Measurements from ENCODE around the gene CACNA1D. TPM values are rescaled to one million over a fixed set of nuclear protein-coding genes. Genes with fewer than 3 reads are reported as not detected.
"Not testable (repeated sequence)": the region's sequence is repeated elsewhere in the genome, so short reads cannot be mapped to it uniquely, and the experiment has no call there.

The CACNA1D gene
- total RNA-seq, 1 experiment from 2014 or later: not detected

GRCh38 chr3:53650424-53650823 is 156.0 kb downstream of the CACNA1D start:
- Histone ChIP-seq H3K9me2 (replicated peaks; ENCODE audit: insufficient read depth, low read length) (no peaks in the 10 kb centered on the region), H3K79me2 (ENCODE audit: low read length) (no peaks in the 10 kb centered on the region), H2AFZ (ENCODE audit: low read length) (no peak overlapping the region), H3K9ac (ENCODE audit: low read length) (no peak overlapping the region), H3K27ac (ENCODE audit: low read length) (no peak overlapping the region), H3K9me3 (ENCODE audit: low read length) (no peaks in the 10 kb centered on the region), H3K27me3 (ENCODE audit: low read length) (no peaks in the 10 kb centered on the region), H3K4me2 (ENCODE audit: low read depth, low read length, poor library complexity, severe bottlenecking) (no peak overlapping the region), H4K20me1 (ENCODE audit: insufficient read depth, low read depth, low read length) (no peaks in the 10 kb centered on the region), H3K4me3 (ENCODE audit: low read length) (no peak overlapping the region), H3K4me1 (ENCODE audit: low read length) (no peaks in the 10 kb centered on the region), H3K36me3 (ENCODE audit: insufficient read depth, low read length) (no peaks in the 10 kb centered on the region)
- no peak for DNase-seq

- Histone ChIP-seq H3K9me3 (ENCODE audit: low read length) (no peaks in the 10 kb centered on the region), H3K9me2 (replicated peaks; ENCODE audit: insufficient read depth, low read length) (no peaks in the 10 kb centered on the region), H3K27me3 (ENCODE audit: low read length) (no peaks in the 10 kb centered on the region), H3K4me2 (ENCODE audit: low read depth, low read length, poor library complexity, severe bottlenecking) (no peak overlapping the region), H3K9ac (ENCODE audit: low read length) (no peak overlapping the region), H2AFZ (ENCODE audit: low read length) (no peak overlapping the region), H3K4me3 (ENCODE audit: low read length) (no peak overlapping the region), H3K4me1 (ENCODE audit: low read length) (no peaks in the 10 kb centered on the region), H3K36me3 (ENCODE audit: insufficient read depth, low read length) (no peaks in the 10 kb centered on the region), H3K79me2 (ENCODE audit: low read length) (no peaks in the 10 kb centered on the region), H3K27ac (ENCODE audit: low read length) (no peak overlapping the region), H4K20me1 (ENCODE audit: insufficient read depth, low read depth, low read length) (no peaks in the 10 kb centered on the region)
- DNase-seq: no peak
Observed at GRCh38 chr3:53650928-53651661, 156.7 kb downstream of the CACNA1D start.

- no peak overlapping the region for H3K9ac ChIP-seq (ENCODE audit: low read length)
- no peak overlapping the region for H2AFZ ChIP-seq (ENCODE audit: low read length)
- H3K9me2 ChIP-seq (replicated peaks; ENCODE audit: insufficient read depth, low read length): no peaks in the 10 kb centered on the region
- H3K27me3 ChIP-seq (ENCODE audit: low read length): no peaks in the 10 kb centered on the region
- no peaks in the 10 kb centered on the region for H4K20me1 ChIP-seq (ENCODE audit: insufficient read depth, low read depth, low read length)
- H3K9me3 ChIP-seq (ENCODE audit: low read length): no peaks in the 10 kb centered on the region
- H3K4me1 ChIP-seq (ENCODE audit: low read length): no peaks in the 10 kb centered on the region
- no peaks in the 10 kb centered on the region for H3K36me3 ChIP-seq (ENCODE audit: insufficient read depth, low read length)
- H3K27ac ChIP-seq (ENCODE audit: low read length): no peak overlapping the region
- H3K79me2 ChIP-seq (ENCODE audit: low read length): no peaks in the 10 kb centered on the region
- H3K4me2 ChIP-seq (ENCODE audit: low read depth, low read length, poor library complexity, severe bottlenecking): no peak overlapping the region
- DNase-seq: no peak
- no peak overlapping the region for H3K4me3 ChIP-seq (ENCODE audit: low read length)
Observed at GRCh38 chr3:53651927-53652326, 157.5 kb downstream of the CACNA1D start.

- no peak overlapping the region for H3K4me3 ChIP-seq (ENCODE audit: low read length)
- no peak overlapping the region for H3K27ac ChIP-seq (ENCODE audit: low read length)
- DNase-seq: no peak
- H3K36me3 ChIP-seq (ENCODE audit: insufficient read depth, low read length): no peaks in the 10 kb centered on the region; the same call in 1 of the 2 replicates
- no peaks in the 10 kb centered on the region for H3K9me2 ChIP-seq (replicated peaks; ENCODE audit: insufficient read depth, low read length)
- no peak overlapping the region for H2AFZ ChIP-seq (ENCODE audit: low read length)
- H3K4me2 ChIP-seq (ENCODE audit: low read depth, low read length, poor library complexity, severe bottlenecking): no peak overlapping the region
- H3K9me3 ChIP-seq (ENCODE audit: low read length): peaks cover 11% of the 10 kb centered on the region
- H3K4me1 ChIP-seq (ENCODE audit: low read length): no peaks in the 10 kb centered on the region
- 0 out of 2 replicates have a peak, but pooled peaks cover 6% of the 10 kb centered on the region for H3K27me3 ChIP-seq (ENCODE audit: low read length)
- H3K79me2 ChIP-seq (ENCODE audit: low read length): no peaks in the 10 kb centered on the region
- H4K20me1 ChIP-seq (ENCODE audit: insufficient read depth, low read depth, low read length): no peaks in the 10 kb centered on the region
- no peak overlapping the region for H3K9ac ChIP-seq (ENCODE audit: low read length)
Observed at GRCh38 chr3:53657651-53658050, 163.2 kb downstream of the CACNA1D start.

GRCh38 chr3:53658613-53659193 is 164.3 kb downstream of the CACNA1D start:
- H3K4me3 ChIP-seq (ENCODE audit: low read length): no peak overlapping the region
- H3K9me2 ChIP-seq (replicated peaks; ENCODE audit: insufficient read depth, low read length): no peaks in the 10 kb centered on the region
- no peaks in the 10 kb centered on the region for H3K79me2 ChIP-seq (ENCODE audit: low read length)
- no peaks in the 10 kb centered on the region for H4K20me1 ChIP-seq (ENCODE audit: insufficient read depth, low read depth, low read length)
- no peak overlapping the region for H3K27ac ChIP-seq (ENCODE audit: low read length)
- no peaks in the 10 kb centered on the region for H3K4me1 ChIP-seq (ENCODE audit: low read length)
- peaks cover 11% of the 10 kb centered on the region for H3K9me3 ChIP-seq (ENCODE audit: low read length)
- H2AFZ ChIP-seq (ENCODE audit: low read length): no peak overlapping the region
- DNase-seq: no peak
- no peak overlapping the region for H3K4me2 ChIP-seq (ENCODE audit: low read depth, low read length, poor library complexity, severe bottlenecking)
- H3K36me3 ChIP-seq (ENCODE audit: insufficient read depth, low read length): no peaks in the 10 kb centered on the region; the same call in 1 of the 2 replicates
- H3K27me3 ChIP-seq (ENCODE audit: low read length): 0 out of 2 replicates have a peak, but pooled peaks cover 6% of the 10 kb centered on the region
- no peak overlapping the region for H3K9ac ChIP-seq (ENCODE audit: low read length)

GRCh38 chr3:53659996-53660395 is 165.6 kb downstream of the CACNA1D start:
- Histone ChIP-seq H3K9me2 (replicated peaks; ENCODE audit: insufficient read depth, low read length) (no peaks in the 10 kb centered on the region), H3K79me2 (ENCODE audit: low read length) (no peaks in the 10 kb centered on the region), H4K20me1 (ENCODE audit: insufficient read depth, low read depth, low read length) (no peaks in the 10 kb centered on the region), H3K4me3 (ENCODE audit: low read length) (no peak overlapping the region), H3K4me1 (ENCODE audit: low read length) (no peaks in the 10 kb centered on the region), H3K9ac (ENCODE audit: low read length) (no peak overlapping the region), H2AFZ (ENCODE audit: low read length) (no peak overlapping the region), H3K36me3 (ENCODE audit: insufficient read depth, low read length) (no peaks in the 10 kb centered on the region; the same call in 1 of the 2 replicates), H3K27me3 (ENCODE audit: low read length) (0 out of 2 replicates have a peak, but pooled peaks cover 6% of the 10 kb centered on the region), H3K4me2 (ENCODE audit: low read depth, low read length, poor library complexity, severe bottlenecking) (no peak overlapping the region), H3K27ac (ENCODE audit: low read length) (no peak overlapping the region), H3K9me3 (ENCODE audit: low read length) (peaks cover 11% of the 10 kb centered on the region)
- DNase-seq: no peak

- H3K27ac ChIP-seq (ENCODE audit: low read length): no peak overlapping the region
- no peaks in the 10 kb centered on the region; the same call in 1 of the 2 replicates for H3K36me3 ChIP-seq (ENCODE audit: insufficient read depth, low read length)
- no peaks in the 10 kb centered on the region for H4K20me1 ChIP-seq (ENCODE audit: insufficient read depth, low read depth, low read length)
- no peak overlapping the region for H3K9ac ChIP-seq (ENCODE audit: low read length)
- no peak for DNase-seq
- H3K4me3 ChIP-seq (ENCODE audit: low read length): no peak overlapping the region
- H3K9me2 ChIP-seq (replicated peaks; ENCODE audit: insufficient read depth, low read length): no peaks in the 10 kb centered on the region
- no peak overlapping the region for H3K4me2 ChIP-seq (ENCODE audit: low read depth, low read length, poor library complexity, severe bottlenecking)
- no peaks in the 10 kb centered on the region for H3K79me2 ChIP-seq (ENCODE audit: low read length)
- H3K4me1 ChIP-seq (ENCODE audit: low read length): no peaks in the 10 kb centered on the region
- H3K27me3 ChIP-seq (ENCODE audit: low read length): 0 out of 2 replicates have a peak, but pooled peaks cover 6% of the 10 kb centered on the region
- H2AFZ ChIP-seq (ENCODE audit: low read length): no peak overlapping the region
- H3K9me3 ChIP-seq (ENCODE audit: low read length): peaks cover 11% of the 10 kb centered on the region
Observed at GRCh38 chr3:53661480-53661879, 167.1 kb downstream of the CACNA1D start.

GRCh38 chr3:53664812-53665211 is 170.4 kb downstream of the CACNA1D start:
- H3K9me2 ChIP-seq (replicated peaks; ENCODE audit: insufficient read depth, low read length); DNase-seq; H3K4me1 ChIP-seq (ENCODE audit: low read length); H3K36me3 ChIP-seq (ENCODE audit: insufficient read depth, low read length); H3K79me2 ChIP-seq (ENCODE audit: low read length); H3K9ac ChIP-seq (ENCODE audit: low read length); H3K27me3 ChIP-seq (ENCODE audit: low read length); H4K20me1 ChIP-seq (ENCODE audit: insufficient read depth, low read depth, low read length); H3K27ac ChIP-seq (ENCODE audit: low read length); H2AFZ ChIP-seq (ENCODE audit: low read length); H3K4me3 ChIP-seq (ENCODE audit: low read length); H3K4me2 ChIP-seq (ENCODE audit: low read depth, low read length, poor library complexity, severe bottlenecking): not testable (repeated sequence)
- H3K9me3 ChIP-seq (ENCODE audit: low read length): peaks cover 11% of the 10 kb centered on the region

All from Karpas-422 (cell line).